Brain pericyte (primary cell): Measurements from ENCODE around the gene LORICRIN.

Experiments used
- DNase-seq: peaks from one replicate; pipeline ENCODE4 v3.0.0-alpha.2; 2012; ENCODE audit warnings: low read depth, low spot score

Gene LORICRIN

DNA sequence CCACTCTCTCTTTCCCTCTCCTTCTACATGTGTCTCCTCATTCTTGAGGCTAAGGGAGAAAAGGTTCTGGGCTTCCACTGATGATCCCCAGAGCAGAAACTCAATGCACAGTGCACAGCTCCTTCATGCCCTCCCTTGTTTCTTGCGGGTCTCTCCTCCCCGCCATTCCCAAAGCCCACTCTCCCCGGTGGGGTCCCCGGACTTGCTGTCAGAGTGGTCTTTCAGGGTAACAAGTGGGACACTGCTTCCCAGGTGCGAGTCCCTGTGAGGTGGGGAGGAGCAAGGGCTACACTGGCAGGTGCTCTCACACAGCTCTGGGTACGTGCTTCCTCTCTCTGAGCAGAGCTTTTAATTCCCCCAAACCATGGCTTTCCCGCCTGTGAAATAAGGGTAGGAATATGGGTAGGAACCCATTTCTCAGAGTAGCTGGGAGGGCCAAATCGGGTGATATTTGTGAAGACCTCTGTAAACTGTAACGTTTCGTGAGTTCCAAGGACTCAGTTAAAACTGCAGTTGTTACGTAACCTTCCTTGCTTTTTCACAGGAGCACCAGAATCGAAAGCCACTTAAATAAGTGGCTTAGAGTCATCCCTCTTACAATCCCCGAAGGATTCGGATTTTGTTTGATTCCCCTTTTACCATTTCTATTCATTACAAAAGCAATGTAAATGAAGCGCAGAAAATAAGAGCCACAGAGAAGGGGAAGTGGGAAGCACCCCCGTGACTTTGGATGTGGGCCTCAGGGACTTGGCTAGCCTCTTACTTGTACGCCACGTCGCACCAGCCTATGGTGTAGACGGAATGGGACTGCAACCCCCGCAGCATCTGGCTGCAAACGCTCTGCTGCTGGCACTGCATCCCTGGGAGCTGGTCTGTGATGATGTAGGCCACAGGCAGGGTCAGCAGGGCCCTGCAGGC lies 47.1 kb downstream of the LORICRIN start:
- no peak for DNase-seq

- no peak for DNase-seq
Measured at GRCh38 chr1:153307221-153307600, 47.7 kb downstream of the LORICRIN start.

DNA sequence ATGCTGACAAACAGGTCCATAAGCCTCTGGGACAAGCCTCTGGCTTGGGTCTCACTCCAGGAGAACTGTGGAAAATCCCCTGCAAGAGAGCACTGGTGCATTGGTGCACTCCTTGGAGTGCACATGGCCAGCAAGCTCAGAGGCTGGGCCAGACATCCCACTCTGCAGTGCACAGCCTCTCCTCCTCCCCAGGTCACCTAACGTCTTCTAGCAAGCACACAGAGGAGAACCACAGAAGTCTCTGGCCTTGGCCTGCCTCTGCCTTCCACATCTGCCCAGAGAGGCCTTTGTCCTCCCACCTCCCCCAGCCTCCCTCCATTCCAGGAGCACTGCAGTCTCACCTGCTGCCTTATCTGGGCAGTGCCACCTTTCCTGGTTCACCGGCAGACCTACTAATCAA lies 49.1 kb downstream of the LORICRIN start:
- DNase-seq: no peak

- no peak for DNase-seq
Measured at GRCh38 chr1:153309441-153309840, 50.0 kb downstream of the LORICRIN start.

- no peak for DNase-seq
Measured at GRCh38 chr1:153310526-153310925, 51.0 kb downstream of the LORICRIN start.
